Tibial artery (tissue), 4 donors: ENCODE data around the gene CA10.

Source experiments
- DNase-seq, 2 donors: peaks; one replicate each; pipeline ENCODE4 v3.0.0-alpha.2; 2019
- H3K27ac ChIP-seq, 2 donors: fragments of 200-600 bp; sonication (generic) in 1 of 2; 1 replicate in 1 of 2; 2 replicates in 1 of 2; pipeline ENCODE4 v1.5.1; 2018 to 2019; ENCODE audit warnings: mild to moderate bottlenecking in 1 of 2
- H3K27me3 ChIP-seq, 2 donors: fragments of 200-600 bp; sonication (generic) in 1 of 2; one replicate each; pipeline versions ENCODE4 v1.5.1 to v1.6.0; 2016 to 2019
- H3K36me3 ChIP-seq, 3 donors: fragments of 200-600 bp; sonication (generic) in 2 of 3; one replicate each; pipeline ENCODE4 v1.5.1; 2016 to 2019; ENCODE audit warnings: mild to moderate bottlenecking in 2 of 3
- H3K4me1 ChIP-seq, 4 donors: fragments of 200-600 bp; sonication (generic) in 2 of 4; 1 replicate in 3 of 4; 2 replicates in 1 of 4; pipeline ENCODE4 v1.5.1; 2016 to 2019
- H3K4me3 ChIP-seq, 2 donors: fragments of 200-600 bp; sonication (generic) in 1 of 2; 1 replicate in 1 of 2; 2 replicates in 1 of 2; pipeline ENCODE4 v1.5.1; 2018 to 2019; ENCODE audit warnings: mild to moderate bottlenecking in 2 of 2
- H3K9me3 ChIP-seq, 3 donors: fragments of 200-600 bp; sonication (generic) in 1 of 3; one replicate each; pipeline ENCODE4 v1.5.1; 2016 to 2019
- CTCF ChIP-seq, 2 experiments: fragments of 200-600 bp in 1 of 2; fragments of 450-650 bp in 1 of 2; IDR thresholded peaks; one replicate each; pipeline ENCODE4 v1.5.1; 2017 to 2019; ENCODE audit warnings: antibody characterized with exemption in 2 of 2, mild to moderate bottlenecking in 1 of 2, moderate library complexity in 1 of 2
- intact Hi-C: fragments of 100-400 bp; cut with DNase I; formaldehyde crosslinking; loops from one replicate; pipeline ENCODE4 v1.15.0; 2023; ENCODE audit warnings: low total_unique reads

The CA10 gene

GRCh38 chr17:51597345-51597744 lies 561.2 kb downstream of the CA10 start:
- H3K4me3 ChIP-seq: no peak overlapping the region
- H3K27me3 ChIP-seq: no peaks in the 10 kb centered on the region
- intact Hi-C loops: no loop called here
- no peak for DNase-seq
- H3K9me3 ChIP-seq: no peaks in the 10 kb centered on the region
- no peaks in the 10 kb centered on the region for H3K4me1 ChIP-seq
- TF ChIP-seq CTCF (IDR thresholded peaks at IDR 0.05): no peak
- no peak overlapping the region for H3K27ac ChIP-seq
- H3K36me3 ChIP-seq: no peaks in the 10 kb centered on the region

GRCh38 chr17:51595826-51596398 lies 562.6 kb downstream of the CA10 start:
- intact Hi-C loops: no loop called here
- no peak for TF ChIP-seq CTCF (IDR thresholded peaks at IDR 0.05)

GRCh38 chr17:51590071-51590656 lies 568.4 kb downstream of the CA10 start:
- no peaks in the 10 kb centered on the region for H3K9me3 ChIP-seq
- intact Hi-C loops: no loop called here
- no peaks in the 10 kb centered on the region for H3K27me3 ChIP-seq
- no peaks in the 10 kb centered on the region for H3K36me3 ChIP-seq
- no peak for DNase-seq
- no peaks in the 10 kb centered on the region for H3K4me1 ChIP-seq
- no peak overlapping the region for H3K4me3 ChIP-seq
- H3K27ac ChIP-seq: no peak overlapping the region
- TF ChIP-seq CTCF (IDR thresholded peaks at IDR 0.05): no peak

More at GRCh38 chr17:51595826-51596398, 562.6 kb downstream of the CA10 start:
- Histone ChIP-seq H3K27ac (no peak overlapping the region), H3K9me3 (no peaks in the 10 kb centered on the region), H3K36me3 (no peaks in the 10 kb centered on the region), H3K4me1 (no peaks in the 10 kb centered on the region), H3K4me3 (no peak overlapping the region), H3K27me3 (no peaks in the 10 kb centered on the region)
- DNase-seq: no peak

GRCh38 chr17:51588063-51588462 lies 570.5 kb downstream of the CA10 start:
- intact Hi-C loops: no loop called here
- Histone ChIP-seq H3K4me3 (no peak overlapping the region), H3K9me3 (no peaks in the 10 kb centered on the region), H3K27ac (no peak overlapping the region), H3K4me1 (no peaks in the 10 kb centered on the region), H3K27me3 (no peaks in the 10 kb centered on the region), H3K36me3 (no peaks in the 10 kb centered on the region)
- no peak for DNase-seq
- no peak for TF ChIP-seq CTCF (IDR thresholded peaks at IDR 0.05)

- H3K9me3 ChIP-seq: no peaks in the 10 kb centered on the region
- DNase-seq: no peak
- H3K27ac ChIP-seq: no peak overlapping the region
- intact Hi-C loops: no loop called here
- no peaks in the 10 kb centered on the region for H3K36me3 ChIP-seq
- no peaks in the 10 kb centered on the region for H3K4me1 ChIP-seq
- TF ChIP-seq CTCF (IDR thresholded peaks at IDR 0.05): no peak
- H3K4me3 ChIP-seq: no peak overlapping the region
- H3K27me3 ChIP-seq: no peaks in the 10 kb centered on the region
These were observed 571.0 kb downstream of the CA10 start for GRCh38 chr17:51587516-51587915.
